Measurements from ENCODE around the gene FZR1. TPM values are rescaled to one million over a fixed set of nuclear protein-coding genes. Genes with fewer than 3 reads are reported as not detected.
"Not testable (repeated sequence)": the region's sequence is repeated elsewhere in the genome, so short reads cannot be mapped to it uniquely, and the experiment has no call there.

The FZR1 gene
- total RNA-seq, 2 donors from 2014 or later: 29.0 to 29.5 TPM

DNA sequence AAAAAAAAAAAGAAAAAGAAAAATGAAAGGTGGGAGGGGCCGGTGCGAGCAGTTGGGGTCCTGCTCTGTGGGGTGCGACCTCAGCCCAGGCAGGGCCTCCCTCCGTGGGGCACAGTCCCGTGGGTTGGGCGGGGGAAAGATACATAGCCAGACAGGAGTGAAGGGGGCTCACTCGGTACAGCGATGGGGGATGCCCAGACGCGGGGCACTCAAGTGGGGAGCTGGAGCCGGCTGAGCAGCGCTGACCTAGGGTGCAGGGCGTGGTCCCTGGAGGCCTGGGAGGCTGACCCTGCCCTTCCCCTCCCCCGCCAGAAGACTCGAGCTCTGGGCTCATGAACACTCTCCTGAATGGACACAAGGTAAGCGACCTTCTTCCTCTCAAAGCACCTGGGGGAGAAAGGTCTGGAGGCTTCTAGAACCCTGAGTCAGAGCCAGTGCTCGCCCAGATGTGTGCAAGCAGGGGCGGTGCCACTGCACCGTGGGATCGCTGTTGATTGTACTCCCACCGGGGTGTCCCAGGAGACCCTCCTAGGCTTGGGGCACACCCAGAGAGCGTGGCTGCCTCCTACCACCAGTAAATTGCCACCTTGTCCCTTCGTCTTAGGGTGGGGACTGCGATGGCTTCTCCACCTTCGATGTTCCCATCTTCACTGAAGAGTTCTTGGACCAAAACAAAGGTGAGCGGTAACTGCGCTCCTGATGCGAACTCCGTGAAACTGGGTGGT lies 70.0 kb downstream of the FZR1 start:
- no peak for DNase-seq (ENCODE audit: low spot score)
- intact Hi-C loops (cut with DNase I): no loop called here

GRCh38 chr19:3576696-3577443 lies 70.8 kb downstream of the FZR1 start:
- DNase-seq (ENCODE audit: low spot score): peak; percentile 91
- intact Hi-C loops (cut with DNase I): no loop called here

DNA sequence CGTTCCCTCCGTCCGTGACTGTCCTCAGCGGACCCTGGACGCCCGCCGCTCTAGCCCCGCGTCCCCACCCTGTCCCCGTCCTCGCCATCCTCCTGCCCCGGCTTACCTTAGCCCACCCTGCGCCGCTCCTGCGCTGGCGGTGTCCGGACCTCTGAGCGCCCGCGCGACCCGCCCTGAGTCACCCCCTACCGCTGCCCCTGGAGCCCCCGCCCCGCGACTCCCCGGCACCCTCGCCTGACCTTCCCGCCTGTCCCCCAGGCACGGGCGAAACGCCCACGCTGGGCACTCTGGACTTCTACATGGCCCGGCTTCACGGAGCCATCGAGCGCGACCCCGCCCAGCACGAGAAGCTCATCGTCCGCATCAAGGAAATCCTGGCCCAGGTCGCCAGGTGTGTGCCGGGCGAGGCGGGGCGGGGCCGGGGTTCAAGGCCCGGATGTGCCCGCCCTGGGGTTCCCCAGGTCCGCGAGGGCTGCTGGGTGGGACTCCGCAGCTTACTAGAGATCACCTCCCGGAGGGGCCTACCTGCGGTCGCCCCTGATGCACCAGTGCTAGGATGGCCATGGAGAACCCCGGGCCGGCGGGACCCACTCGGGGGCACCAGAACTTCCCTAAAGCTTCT lies 71.7 kb downstream of the FZR1 start:
- intact Hi-C loops (cut with DNase I): no loop called here
- DNase-seq (ENCODE audit: low spot score): no peak

DNA sequence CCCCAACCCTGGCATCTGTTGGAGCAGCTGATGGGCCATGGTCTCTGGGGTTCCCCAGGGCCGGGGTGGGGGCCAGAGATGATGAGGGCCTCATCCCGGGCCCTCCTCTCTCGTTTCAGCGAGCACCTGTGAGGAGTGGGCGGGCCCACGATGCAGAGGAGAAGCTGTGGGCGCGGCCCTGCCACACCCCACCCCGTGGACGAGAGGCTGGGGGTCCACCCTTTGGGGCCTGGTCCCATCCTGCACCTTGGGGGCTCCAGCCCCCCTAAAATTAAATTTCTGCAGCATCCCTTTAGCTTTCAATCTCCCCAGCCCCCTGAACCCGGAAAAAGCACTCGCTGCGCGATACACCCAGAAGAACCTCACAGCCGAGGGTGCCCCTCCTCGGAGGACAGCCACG lies 72.3 kb downstream of the FZR1 start:
- intact Hi-C loops (cut with DNase I): no loop called here
- no peak for DNase-seq (ENCODE audit: low spot score)

DNA sequence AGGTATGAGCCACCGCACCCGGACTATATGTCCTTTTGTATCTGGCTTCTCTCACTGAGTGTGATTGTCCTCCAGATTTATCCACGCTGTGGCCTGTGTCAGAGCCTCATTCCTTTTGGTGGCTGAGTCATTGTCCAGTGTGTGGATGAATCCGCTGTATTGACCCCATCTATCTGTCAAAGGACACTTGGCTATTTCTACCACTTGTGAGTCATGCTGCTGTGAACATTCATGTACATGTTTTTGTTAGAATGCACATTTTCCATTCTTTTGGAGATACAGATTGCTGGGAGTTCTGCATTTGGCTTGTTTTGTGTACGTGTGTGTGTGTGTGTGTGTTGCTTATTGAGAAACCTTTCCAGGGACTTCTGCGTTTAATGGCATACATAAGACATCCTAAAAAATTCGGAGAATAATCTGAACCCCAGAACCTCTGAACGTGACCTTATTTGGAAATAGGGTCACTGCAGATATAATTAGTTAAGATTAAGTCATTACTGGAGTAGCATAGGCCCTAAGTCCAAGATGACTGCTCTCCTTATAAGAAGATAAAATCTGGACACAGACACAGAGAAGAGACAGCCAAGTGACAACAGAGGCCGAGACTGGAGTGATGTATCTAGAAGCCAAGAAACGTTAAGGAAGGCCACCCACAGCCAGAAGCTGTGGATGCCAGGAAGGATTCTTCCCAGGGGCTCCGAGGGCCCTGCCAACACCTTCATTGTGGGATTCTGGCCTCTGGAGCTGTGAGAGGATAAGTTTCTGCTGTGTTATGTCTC lies 74.2 kb downstream of the FZR1 start:
- intact Hi-C loops (cut with DNase I): no loop called here

DNA sequence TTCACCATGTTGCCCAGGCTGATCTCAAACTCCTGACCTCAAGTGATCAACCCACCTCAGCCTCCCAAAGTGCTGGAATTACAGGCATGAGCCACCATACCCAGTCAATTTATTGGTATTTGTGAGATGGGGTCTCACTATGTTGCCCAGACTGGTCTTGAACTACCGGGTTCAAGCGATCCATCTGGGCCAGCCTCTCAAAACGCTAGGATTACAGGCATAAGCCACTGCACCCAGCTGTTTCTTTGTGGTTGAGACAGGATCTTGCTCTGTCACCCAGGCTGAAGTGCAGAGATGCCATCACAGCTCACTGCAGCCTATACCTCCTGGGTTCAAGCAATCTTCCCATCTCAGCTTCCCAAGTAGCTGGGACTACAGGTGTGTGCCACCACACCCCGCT lies 75.7 kb downstream of the FZR1 start:
- intact Hi-C loops (cut with DNase I); DNase-seq (ENCODE audit: low spot score): not testable (repeated sequence)

More for the DNA sequence above, 74.2 kb downstream of the FZR1 start:
- no peak for DNase-seq (ENCODE audit: low spot score)

GRCh38 chr19:3584036-3584802 lies 78.1 kb downstream of the FZR1 start:
- intact Hi-C loops (cut with DNase I); DNase-seq (ENCODE audit: low spot score): not testable (repeated sequence)

- DNase-seq (ENCODE audit: low spot score): no peak
- intact Hi-C loops (cut with DNase I): loop anchor here in 1 of 2 donors (2.0 kb wide), 1 partner anchor 33 kb away; no protein-coding TSS in a partner anchor
Measured at GRCh38 chr19:3585301-3586126, 79.4 kb downstream of the FZR1 start, which contains the start of gene GIPC3. TSS of gene GIPC3 (plus strand) at chr19:3585478. CDS start at chr19:3585598, 120 bp downstream.

- DNase-seq (ENCODE audit: low spot score): no peak
- intact Hi-C loops (cut with DNase I): loop anchor here in 1 of 2 donors (2.0 kb wide), 1 partner anchor 33 kb away; no protein-coding TSS in a partner anchor
Measured at GRCh38 chr19:3586127-3586626, 80.1 kb downstream of the FZR1 start.

DNA sequence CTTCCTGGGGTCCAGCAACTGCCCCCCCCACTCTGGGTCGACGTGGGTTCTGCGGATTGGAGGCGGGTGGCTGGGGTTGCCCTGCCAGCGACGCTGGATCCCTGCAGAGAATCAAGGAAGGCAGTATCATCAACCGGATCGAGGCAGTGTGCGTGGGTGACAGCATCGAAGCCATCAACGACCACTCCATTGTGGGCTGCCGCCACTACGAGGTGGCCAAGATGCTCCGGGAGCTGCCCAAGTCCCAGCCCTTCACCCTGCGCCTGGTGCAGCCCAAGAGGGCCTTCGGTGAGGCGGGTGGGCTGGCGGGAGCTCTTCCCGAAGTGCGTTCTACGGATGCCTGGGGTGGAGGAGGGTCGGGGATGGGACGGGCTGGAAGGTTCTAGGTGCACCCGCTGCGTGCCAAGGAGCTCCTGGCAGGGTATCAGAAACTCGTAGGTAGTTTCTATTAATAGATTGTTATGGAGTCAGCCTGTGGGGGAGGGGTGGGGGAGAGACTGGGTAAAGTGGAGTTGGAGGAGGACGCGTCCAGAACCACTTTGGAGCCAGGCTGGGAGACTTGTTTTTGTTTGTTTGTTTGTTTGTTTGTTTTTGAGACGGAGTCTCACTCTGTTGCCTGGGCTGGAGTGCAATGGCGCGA lies 80.7 kb downstream of the FZR1 start:
- intact Hi-C loops (cut with DNase I): loop anchor here in 1 of 2 donors (2.0 kb wide), 1 partner anchor 32 kb away; no protein-coding TSS in a partner anchor

More for the DNA sequence above, 80.7 kb downstream of the FZR1 start:
- DNase-seq (ENCODE audit: low spot score): peak; percentile 64

Other genes with a start within 250 kb of the FZR1 start
- 100 to 1,000 TPM; 196 to 223 TPM for gene NFIC, start 139.7 kb upstream of the FZR1 start, total RNA-seq
- not detected for gene SMIM24, start 25.8 kb upstream of the FZR1 start, total RNA-seq
- not detected for gene SMIM44, start 22.9 kb upstream of the FZR1 start, total RNA-seq
- gene DOHH, start 5.6 kb upstream of the FZR1 start, total RNA-seq: 10 to 100 TPM; 10.1 to 10.7 TPM
- 1 to 10 TPM in 1 of 2 donors, under 1 TPM in 1; 0.90 to 2.6 TPM for gene TEKTIP1, start 32.9 kb downstream of the FZR1 start, total RNA-seq
- 10 to 100 TPM; 49.6 to 52.7 TPM for gene MFSD12, start 51.3 kb downstream of the FZR1 start, total RNA-seq
- gene HMG20B, start 66.6 kb downstream of the FZR1 start, total RNA-seq: 100 to 1,000 TPM in 1 of 2 donors, 10 to 100 TPM in 1; 96.8 to 111 TPM
- gene GIPC3, start 79.2 kb downstream of the FZR1 start, total RNA-seq: 10 to 100 TPM; 13.9 to 14.6 TPM
- gene TBXA2R, start 100.6 kb downstream of the FZR1 start, total RNA-seq: 10 to 100 TPM; 46.9 to 49.6 TPM
- 10 to 100 TPM; 13.0 to 17.0 TPM for gene CACTIN, start 120.5 kb downstream of the FZR1 start, total RNA-seq
- gene PIP5K1C, start 194.2 kb downstream of the FZR1 start, total RNA-seq: 10 to 100 TPM; 80.9 to 85.4 TPM
- under 1 TPM in 1 of 2 donors, not detected in 1; 0.10 TPM for gene TJP3, start 202.1 kb downstream of the FZR1 start, total RNA-seq